Karpas-422 (cell line): ENCODE measurements around the gene EIF4A2. TPM values are rescaled to one million over a fixed set of nuclear protein-coding genes. Genes with fewer than 3 reads are reported as not detected.
"Not testable (repeated sequence)": the region's sequence is repeated elsewhere in the genome, so short reads cannot be mapped to it uniquely, and the experiment has no call there.

ENCODE experiments used
- DNase-seq: peaks from one replicate; pipeline ENCODE4 v3.0.0-alpha.2; 2015
- H2AFZ ChIP-seq: fragments of 200-600 bp; sonication (generic); 2 replicates; pipeline ENCODE4 v1.6.1; 2014; ENCODE audit warnings: antibody characterized with exemption, low read length, mixed read lengths
- H3K27ac ChIP-seq: fragments of 200-600 bp; sonication (generic); 2 replicates; pipeline ENCODE4 v1.5.1; 2014; ENCODE audit warnings: mild to moderate bottlenecking, low read length, moderate library complexity
- H3K27me3 ChIP-seq: fragments of 200-600 bp; sonication (generic); 2 replicates; pipeline ENCODE4 v1.6.1; 2014; ENCODE audit warnings: low read length, mixed read lengths
- H3K36me3 ChIP-seq: fragments of 200-600 bp; sonication (generic); 2 replicates; pipeline ENCODE4 v1.6.1; 2014; ENCODE audit warnings: low read length, mixed read lengths; ENCODE audit not compliant: insufficient read depth
- H3K4me1 ChIP-seq: fragments of 200-600 bp; sonication (generic); 2 replicates; pipeline ENCODE4 v1.6.1; 2014; ENCODE audit warnings: mild to moderate bottlenecking, low read length, mixed read lengths
- H3K4me2 ChIP-seq: fragments of 200-600 bp; sonication (generic); 2 replicates; pipeline ENCODE4 v1.6.1; 2014; ENCODE audit warnings: low read length, low read depth, mild to moderate bottlenecking; ENCODE audit not compliant: poor library complexity, severe bottlenecking
- H3K4me3 ChIP-seq: fragments of 200-600 bp; sonication (generic); 2 replicates; pipeline ENCODE4 v1.5.1; 2014; ENCODE audit warnings: mild to moderate bottlenecking, antibody characterized with exemption, low read length, mixed read lengths
- H3K79me2 ChIP-seq: fragments of 200-600 bp; sonication (generic); 2 replicates; pipeline ENCODE4 v1.6.1; 2014; ENCODE audit warnings: mild to moderate bottlenecking, low read length, mixed read lengths
- H3K9ac ChIP-seq: fragments of 200-600 bp; sonication (generic); 2 replicates; pipeline ENCODE4 v1.6.0; 2014; ENCODE audit warnings: low read length
- H3K9me2 ChIP-seq: fragments of 200-600 bp; sonication (generic), shearing (Covaris generic); replicated peaks from 2 replicates; pipeline ENCODE4 v1.6.0; 2014; ENCODE audit warnings: mild to moderate bottlenecking, low read length, moderate library complexity; ENCODE audit not compliant: insufficient read depth
- H3K9me3 ChIP-seq: fragments of 300-700, 200-600 bp; sonication (generic); 2 replicates; pipeline ENCODE4 v1.6.1; 2014; ENCODE audit warnings: low read length, mixed read lengths
- H4K20me1 ChIP-seq: fragments of 200-600 bp; sonication (generic); 2 replicates; pipeline ENCODE4 v1.6.1; 2014; ENCODE audit warnings: mild to moderate bottlenecking, antibody characterized with exemption, low read length, low read depth; ENCODE audit not compliant: insufficient read depth
- total RNA-seq: library from RNA; depleted of rRNA; stranded (reverse); fragments of >200 nt; shearing (Covaris generic); gene quantifications from 2 replicates; pipeline ENCODE4 v1.2.3, GENCODE V29; 2014; ENCODE audit warnings: low replicate concordance

EIF4A2 gene
- total RNA-seq, 1 experiment from 2014 or later = 657 TPM

GRCh38 chr3:186821429-186822387, 38.3 kb downstream of the EIF4A2 start:
- peak overlapping the region; percentile 30; the same call in 1 of the 2 replicates for H3K9ac ChIP-seq

DNA sequence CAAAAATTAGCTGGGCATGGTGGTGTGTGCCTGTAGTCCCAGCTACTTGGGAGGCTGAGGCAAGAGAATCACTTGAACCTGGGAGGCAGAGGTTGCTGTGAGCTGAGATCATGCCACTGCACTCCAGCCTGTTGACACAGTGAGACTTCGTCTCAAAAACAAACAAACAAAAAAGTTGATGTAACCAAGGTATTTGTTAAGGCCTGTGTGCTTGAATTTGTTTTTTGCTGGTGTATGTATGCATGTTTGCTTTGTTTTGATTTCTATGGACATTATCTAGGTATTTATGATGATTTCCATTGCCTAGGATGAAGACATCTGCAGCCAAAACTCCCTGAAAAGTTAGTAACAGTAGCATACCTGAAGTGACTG, 39.0 kb downstream of the EIF4A2 start:
- not testable (repeated sequence) for H4K20me1 ChIP-seq, H3K4me2 ChIP-seq, H3K4me3 ChIP-seq, H3K27me3 ChIP-seq, H3K9me3 ChIP-seq, H3K79me2 ChIP-seq, H3K9ac ChIP-seq, H3K27ac ChIP-seq, DNase-seq, H3K36me3 ChIP-seq, H3K9me2 ChIP-seq, H2AFZ ChIP-seq
- peaks cover 24% of the 10 kb centered on the region for H3K4me1 ChIP-seq

More at GRCh38 chr3:186821429-186822387, 38.3 kb downstream of the EIF4A2 start:
- Histone ChIP-seq H3K4me2 (peak overlapping the region; percentile 66), H3K36me3 (no peaks in the 10 kb centered on the region), H3K27me3 (0 out of 2 replicates have a peak, but pooled peaks cover 3% of the 10 kb centered on the region), H3K79me2 (no peaks in the 10 kb centered on the region), H3K9me3 (no peaks in the 10 kb centered on the region), H3K9me2 (no peaks in the 10 kb centered on the region), H3K4me1 (peaks cover 19% of the 10 kb centered on the region), H3K4me3 (no peak overlapping the region), H3K27ac (no peak overlapping the region), H4K20me1 (peaks cover 4% of the 10 kb centered on the region; the same call in 1 of the 2 replicates), H2AFZ (peak overlapping the region; percentile 85)
- DNase-seq = peak; percentile 91

- H3K9me3 ChIP-seq = no peaks in the 10 kb centered on the region
- H3K9me2 ChIP-seq = no peaks in the 10 kb centered on the region
- H3K4me3 ChIP-seq = no peak overlapping the region
- DNase-seq = no peak
- H3K4me2 ChIP-seq = no peak overlapping the region
- H3K4me1 ChIP-seq = peaks cover 30% of the 10 kb centered on the region
- no peak overlapping the region for H3K9ac ChIP-seq
- peaks cover 4% of the 10 kb centered on the region; the same call in 1 of the 2 replicates for H4K20me1 ChIP-seq
- H3K27ac ChIP-seq = no peak overlapping the region
- H2AFZ ChIP-seq = no peak overlapping the region
- H3K79me2 ChIP-seq = no peaks in the 10 kb centered on the region
- no peaks in the 10 kb centered on the region for H3K36me3 ChIP-seq
- H3K27me3 ChIP-seq = 0 out of 2 replicates have a peak, but pooled peaks cover 3% of the 10 kb centered on the region
Measured at GRCh38 chr3:186823386-186823785, 40.0 kb downstream of the EIF4A2 start.

DNA sequence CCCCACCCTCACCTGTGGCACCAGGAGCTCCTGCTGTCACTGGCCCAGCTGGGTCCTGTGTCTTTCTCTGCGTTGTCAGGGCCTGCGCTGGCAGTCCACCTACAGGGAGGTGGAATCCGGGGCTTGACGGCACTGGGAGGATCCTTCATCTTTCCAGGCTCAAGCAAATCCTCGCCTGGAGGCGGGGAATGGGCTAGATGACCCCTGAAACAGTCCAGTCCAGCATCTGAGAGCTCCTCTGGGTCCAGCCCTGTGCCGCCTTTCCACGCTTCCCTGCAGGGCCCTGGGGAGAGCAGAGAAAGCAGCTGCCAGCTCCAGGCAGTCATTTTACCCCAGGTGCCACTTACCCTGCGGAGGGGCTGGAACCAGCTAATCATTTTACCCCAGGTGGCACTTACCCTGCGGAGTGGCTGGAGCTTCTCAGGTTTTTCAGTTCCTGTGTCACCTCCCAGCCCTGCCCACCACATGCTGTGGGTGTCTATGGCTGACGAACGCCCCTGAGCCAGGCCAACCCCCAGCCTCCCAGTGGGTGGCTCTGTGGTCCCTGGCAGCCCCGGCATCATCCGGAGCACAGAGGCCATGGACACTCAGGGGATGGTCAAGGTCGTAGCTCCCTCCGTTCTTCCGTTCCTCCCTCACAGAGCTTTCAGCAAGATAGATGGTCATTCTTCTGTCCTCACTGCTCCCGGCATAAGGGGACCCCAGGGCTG, 41.2 kb downstream of the EIF4A2 start:
- no peak for DNase-seq
- Histone ChIP-seq H3K9me2 (no peaks in the 10 kb centered on the region), H3K4me1 (peaks cover 30% of the 10 kb centered on the region), H3K36me3 (no peaks in the 10 kb centered on the region), H4K20me1 (peaks cover 4% of the 10 kb centered on the region; the same call in 1 of the 2 replicates), H3K9ac (no peak overlapping the region), H3K4me3 (no peak overlapping the region), H3K4me2 (no peak overlapping the region), H3K79me2 (no peaks in the 10 kb centered on the region), H3K27me3 (0 out of 2 replicates have a peak, but pooled peaks cover 3% of the 10 kb centered on the region), H2AFZ (no peak overlapping the region), H3K27ac (no peak overlapping the region), H3K9me3 (no peaks in the 10 kb centered on the region)

DNA sequence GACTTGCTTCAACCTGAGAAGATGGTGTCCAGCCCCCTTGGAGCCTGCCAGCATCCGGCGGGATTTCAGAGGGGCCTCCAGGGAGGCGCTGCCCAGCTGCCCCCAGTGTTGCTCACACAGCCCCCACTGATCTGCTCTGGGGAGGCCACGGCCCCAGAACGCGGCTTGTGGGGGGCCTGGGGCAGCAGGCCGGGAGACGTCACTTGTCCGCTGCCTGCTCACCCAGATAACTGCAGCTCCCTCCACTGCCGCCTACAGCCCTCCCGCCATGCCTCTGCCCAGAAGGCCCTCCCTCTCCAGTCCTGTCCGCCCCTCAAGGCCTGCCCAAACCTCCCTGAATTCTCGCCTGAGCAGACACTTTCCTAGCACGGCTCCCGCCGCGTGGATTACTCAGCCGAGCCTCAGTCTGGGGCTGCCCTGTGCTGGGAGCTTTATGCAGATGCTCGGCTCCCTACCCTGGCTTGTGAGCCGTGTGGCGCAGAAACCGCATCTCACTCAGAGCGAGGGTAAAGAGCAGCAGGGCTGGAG, 42.0 kb downstream of the EIF4A2 start:
- Histone ChIP-seq H3K36me3 (no peaks in the 10 kb centered on the region), H4K20me1 (peaks cover 4% of the 10 kb centered on the region; the same call in 1 of the 2 replicates), H3K4me1 (peaks cover 30% of the 10 kb centered on the region), H3K4me2 (peak overlapping the region; percentile 90), H3K4me3 (peak overlapping the region; percentile 76; the same call in 1 of the 2 replicates), H3K9ac (peak overlapping the region; percentile 83; the same call in 1 of the 2 replicates), H3K27me3 (0 out of 2 replicates have a peak, but pooled peaks cover 3% of the 10 kb centered on the region), H3K9me2 (no peaks in the 10 kb centered on the region), H2AFZ (no peak overlapping the region), H3K79me2 (no peaks in the 10 kb centered on the region), H3K9me3 (no peaks in the 10 kb centered on the region), H3K27ac (no peak overlapping the region)
- DNase-seq = peak; percentile 53

- H3K9me2 ChIP-seq = no peaks in the 10 kb centered on the region
- H3K4me3 ChIP-seq = peak overlapping the region; percentile 76
- H3K27ac ChIP-seq = no peak overlapping the region
- 0 out of 2 replicates have a peak, but pooled peaks cover 3% of the 10 kb centered on the region for H3K27me3 ChIP-seq
- peaks cover 30% of the 10 kb centered on the region for H3K4me1 ChIP-seq
- DNase-seq = no peak
- H4K20me1 ChIP-seq = peaks cover 4% of the 10 kb centered on the region; the same call in 1 of the 2 replicates
- H3K36me3 ChIP-seq = no peaks in the 10 kb centered on the region
- H3K79me2 ChIP-seq = no peaks in the 10 kb centered on the region
- no peak overlapping the region for H2AFZ ChIP-seq
- peak overlapping the region; percentile 90 for H3K4me2 ChIP-seq
- H3K9me3 ChIP-seq = no peaks in the 10 kb centered on the region
- peak overlapping the region; percentile 83 for H3K9ac ChIP-seq
Measured at GRCh38 chr3:186825872-186826409, 42.6 kb downstream of the EIF4A2 start.

GRCh38 chr3:186826410-186826975, 43.1 kb downstream of the EIF4A2 start:
- H3K27ac ChIP-seq = no peak overlapping the region
- H3K9me3 ChIP-seq = no peaks in the 10 kb centered on the region
- H3K27me3 ChIP-seq = 0 out of 2 replicates have a peak, but pooled peaks cover 3% of the 10 kb centered on the region
- H3K4me3 ChIP-seq = peak overlapping the region; percentile 76
- no peaks in the 10 kb centered on the region for H3K36me3 ChIP-seq
- H3K9ac ChIP-seq = peak overlapping the region; percentile 83
- peaks cover 30% of the 10 kb centered on the region for H3K4me1 ChIP-seq
- peaks cover 4% of the 10 kb centered on the region; the same call in 1 of the 2 replicates for H4K20me1 ChIP-seq
- H3K79me2 ChIP-seq = no peaks in the 10 kb centered on the region
- DNase-seq = peak; percentile 70
- no peaks in the 10 kb centered on the region for H3K9me2 ChIP-seq
- H3K4me2 ChIP-seq = peak overlapping the region; percentile 90
- no peak overlapping the region; the same call in 1 of the 2 replicates for H2AFZ ChIP-seq
